GM21717 (cell line): ENCODE measurements around the gene TLX1.
"Not testable (repeated sequence)": the region's sequence is repeated elsewhere in the genome, so short reads cannot be mapped to it uniquely, and the experiment has no call there.

ENCODE experiments used
- ATAC-seq: cut with Tn5 transposase; IDR thresholded peaks from one replicate; pipeline ENCODE4 v1.9.1; 2021; ENCODE audit warnings: mild to moderate bottlenecking, moderate library complexity; ENCODE audit not compliant: unreplicated experiment

Gene TLX1

GRCh38 chr10:101146392-101147251 is 15.5 kb downstream of the TLX1 start:
- no peak for ATAC-seq

- ATAC-seq = no peak
Measured at GRCh38 chr10:101151395-101151794, 20.3 kb downstream of the TLX1 start.

GRCh38 chr10:101152316-101152715 is 21.2 kb downstream of the TLX1 start:
- no peak for ATAC-seq

GRCh38 chr10:101154506-101154905 is 23.4 kb downstream of the TLX1 start:
- ATAC-seq = not testable (repeated sequence)

- no peak for ATAC-seq
Measured at GRCh38 chr10:101155896-101156295, 24.8 kb downstream of the TLX1 start.

- ATAC-seq = no peak
Measured at GRCh38 chr10:101157756-101158458, 26.8 kb downstream of the TLX1 start.

GRCh38 chr10:101158459-101159058 is 27.5 kb downstream of the TLX1 start:
- no peak for ATAC-seq

GRCh38 chr10:101161494-101162299 is 30.6 kb downstream of the TLX1 start:
- ATAC-seq = peak; percentile 49

- no peak for ATAC-seq
Measured at GRCh38 chr10:101162677-101163076, 31.6 kb downstream of the TLX1 start.

- no peak for ATAC-seq
Measured at GRCh38 chr10:101164020-101164419, 32.9 kb downstream of the TLX1 start.

GRCh38 chr10:101165736-101166135 is 34.6 kb downstream of the TLX1 start:
- no peak for ATAC-seq

GRCh38 chr10:101166430-101166829 is 35.3 kb downstream of the TLX1 start:
- no peak for ATAC-seq

- no peak for ATAC-seq
Measured at GRCh38 chr10:101172741-101173140, 41.6 kb downstream of the TLX1 start.

- ATAC-seq = no peak
Measured at GRCh38 chr10:101174319-101174718, 43.2 kb downstream of the TLX1 start.

GRCh38 chr10:101176577-101176976 is 45.5 kb downstream of the TLX1 start:
- no peak for ATAC-seq

- no peak for ATAC-seq
Measured at GRCh38 chr10:101182936-101183335, 51.8 kb downstream of the TLX1 start.

- no peak for ATAC-seq
Measured at GRCh38 chr10:101183458-101184183, 52.5 kb downstream of the TLX1 start.
